ENCODE data around the gene ANKRD60.

ANKRD60 gene

DNA sequence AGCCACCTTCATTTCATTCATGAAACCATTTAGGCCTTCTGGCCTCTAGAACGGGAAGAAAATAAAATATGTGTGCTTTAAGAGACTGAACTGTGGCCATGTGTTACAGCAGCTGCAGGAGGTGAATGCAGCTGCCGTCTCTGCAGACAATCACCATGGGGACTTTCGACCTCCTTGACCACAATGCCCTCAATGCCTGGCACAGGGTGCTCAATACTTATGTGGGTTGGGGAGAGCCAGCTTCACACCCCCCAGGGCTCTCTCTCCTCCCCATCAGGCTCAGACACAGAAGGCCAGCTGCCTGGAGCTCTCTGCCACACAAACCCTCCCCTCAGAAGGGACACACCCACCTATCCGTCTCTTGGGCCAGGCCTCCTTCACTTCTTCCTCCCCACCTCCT is 43.5 kb downstream of the ANKRD60 start:
- no peak for DNase-seq

GRCh38 chr20:58184063-58184462 is 44.4 kb downstream of the ANKRD60 start:
- no peak for DNase-seq

DNA sequence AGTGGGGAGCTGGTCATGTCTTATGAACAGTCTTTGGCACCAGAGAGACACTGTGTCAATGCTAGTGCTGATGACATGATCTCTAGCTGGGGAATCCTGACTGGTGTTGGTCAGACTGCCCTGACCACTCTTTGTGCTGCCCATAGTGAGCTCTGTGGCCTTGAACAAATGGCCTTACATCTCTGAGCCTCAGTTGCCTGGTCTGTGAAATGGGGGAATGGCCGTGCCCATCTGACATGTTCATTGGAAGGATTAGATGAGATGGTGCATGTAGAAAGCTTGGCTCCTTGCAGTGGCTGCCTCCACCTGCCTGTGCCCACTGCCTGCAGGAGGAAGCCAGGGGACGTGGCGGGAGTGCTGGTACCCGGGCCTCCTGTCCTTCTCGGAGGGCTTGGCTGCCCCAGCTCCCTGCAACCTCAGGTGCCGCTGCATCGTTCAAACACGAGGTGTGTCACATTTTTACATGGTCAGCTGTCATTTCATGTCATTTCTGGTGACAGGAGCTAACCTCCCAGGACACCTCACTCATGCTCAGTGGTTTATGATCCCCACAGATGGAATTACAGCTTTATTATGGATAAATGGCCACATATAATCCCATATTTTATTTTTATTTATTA is 45.8 kb downstream of the ANKRD60 start:
- DNase-seq, result no peak

DNA sequence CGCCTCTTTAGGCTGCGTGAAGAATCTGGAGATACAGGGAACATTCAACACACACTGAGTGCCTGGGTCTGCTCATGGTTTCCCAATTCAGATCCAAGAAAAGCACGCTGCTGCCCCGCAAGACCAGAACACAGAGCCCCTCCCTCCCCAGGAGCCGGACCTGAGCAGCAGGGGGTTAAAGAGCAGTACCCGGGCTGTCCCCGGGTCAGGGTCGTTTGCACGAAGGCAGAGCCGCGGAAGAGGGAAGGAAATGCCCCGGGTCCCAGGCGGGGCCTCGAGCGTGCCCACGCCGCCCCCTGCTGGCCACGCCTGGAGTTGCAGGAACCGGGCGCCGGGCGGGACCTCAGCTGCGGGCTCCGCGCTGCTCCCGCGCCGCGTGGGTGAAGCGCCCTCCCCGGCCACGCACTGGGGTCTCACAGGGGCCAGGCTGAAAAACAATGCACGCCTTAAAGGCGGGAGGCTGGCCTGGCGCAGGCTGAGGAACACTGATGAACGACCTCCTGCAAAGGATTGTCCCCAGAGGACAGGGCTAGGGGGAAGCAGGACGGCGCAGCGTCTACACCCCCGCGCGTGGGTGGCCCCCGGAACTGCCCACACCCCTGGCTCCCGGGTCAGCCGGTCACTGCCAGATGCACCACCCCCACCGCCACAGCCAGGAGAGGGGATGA is 48.9 kb downstream of the ANKRD60 start:
- peak; percentile 77 for DNase-seq

- no peak for DNase-seq
These were observed 49.4 kb downstream of the ANKRD60 start for GRCh38 chr20:58179083-58179431.

DNA sequence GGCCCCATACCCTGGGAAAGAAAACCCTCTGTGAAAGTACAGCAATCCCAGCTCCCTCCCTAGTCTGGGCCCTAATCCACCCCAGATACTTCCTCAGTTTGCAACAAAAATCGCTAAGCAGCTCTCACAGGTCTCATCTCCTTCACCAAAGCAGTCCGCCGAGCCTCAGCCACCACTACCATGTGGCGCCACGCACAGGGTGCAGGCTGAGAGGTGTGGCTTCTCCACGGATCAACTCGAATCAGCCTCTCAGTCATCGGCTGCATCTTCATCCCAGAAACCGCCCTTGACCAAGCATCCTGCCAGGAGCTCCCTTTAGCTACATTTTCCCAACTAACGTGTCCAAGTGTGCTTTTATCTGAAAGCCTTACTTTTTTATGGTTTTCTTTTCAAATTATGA is 50.7 kb downstream of the ANKRD60 start:
- DNase-seq, result no peak

GRCh38 chr20:58175836-58176235 is 52.6 kb downstream of the ANKRD60 start:
- DNase-seq, result no peak

- no peak for DNase-seq
These were observed 53.0 kb downstream of the ANKRD60 start for GRCh38 chr20:58175425-58175824.

- no peak for DNase-seq
These were observed 53.7 kb downstream of the ANKRD60 start for GRCh38 chr20:58174708-58175280.

DNA sequence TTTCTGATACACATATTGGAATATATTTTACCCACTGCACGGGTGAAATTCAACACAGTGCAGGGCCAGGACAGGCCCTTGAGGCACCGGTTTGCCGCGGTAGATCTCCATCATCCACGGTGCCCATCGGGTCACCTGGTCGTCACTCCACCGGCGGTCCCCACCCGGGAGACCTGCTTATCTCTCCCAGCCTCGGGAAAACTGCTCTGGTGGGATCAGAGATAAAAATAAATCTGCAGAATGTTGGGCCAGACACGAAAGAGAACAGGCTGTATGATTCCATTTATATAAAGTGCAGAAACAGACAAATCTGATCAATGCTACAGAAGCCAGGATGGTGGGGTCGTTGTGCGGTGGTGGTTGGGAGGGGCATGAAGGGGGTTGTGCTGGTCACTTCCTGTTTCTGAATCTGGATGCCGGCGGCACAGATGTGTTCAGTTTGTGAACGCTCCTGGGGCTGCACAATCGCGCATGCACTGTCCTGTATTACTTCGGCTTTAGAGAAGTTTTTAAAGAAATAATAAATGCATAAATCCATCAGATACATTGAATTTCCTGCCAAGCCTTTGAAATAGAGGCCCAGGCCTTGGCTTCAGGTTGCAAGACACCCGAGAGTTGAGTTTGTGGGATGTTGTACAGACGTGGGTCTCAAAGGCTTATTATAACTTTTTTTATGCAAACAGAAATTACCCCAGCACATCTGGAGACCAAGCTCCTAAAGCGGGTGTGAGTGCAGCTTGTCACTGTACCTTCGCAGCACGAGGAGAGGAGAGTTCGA is 54.3 kb downstream of the ANKRD60 start:
- DNase-seq, result no peak

DNA sequence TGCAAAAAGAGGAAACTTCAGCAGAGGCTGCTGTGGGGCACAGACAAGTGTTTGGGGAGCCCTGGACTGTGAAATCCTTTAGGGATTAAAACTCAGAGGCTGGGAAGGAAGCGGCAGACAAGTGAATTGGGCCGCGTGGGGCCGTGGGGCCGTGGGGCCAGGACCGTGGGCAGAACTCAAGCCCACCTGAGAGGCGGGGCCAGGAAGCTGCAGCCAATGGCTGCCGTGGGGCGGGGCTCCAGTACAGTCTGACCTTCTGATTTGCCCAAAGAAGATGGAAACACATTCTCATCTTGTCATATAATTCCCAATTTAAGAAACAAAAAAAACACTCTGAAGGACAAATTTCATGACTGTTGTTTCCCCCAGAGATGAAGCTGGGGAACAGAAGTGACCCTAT is 55.4 kb downstream of the ANKRD60 start:
- no peak for DNase-seq

DNA sequence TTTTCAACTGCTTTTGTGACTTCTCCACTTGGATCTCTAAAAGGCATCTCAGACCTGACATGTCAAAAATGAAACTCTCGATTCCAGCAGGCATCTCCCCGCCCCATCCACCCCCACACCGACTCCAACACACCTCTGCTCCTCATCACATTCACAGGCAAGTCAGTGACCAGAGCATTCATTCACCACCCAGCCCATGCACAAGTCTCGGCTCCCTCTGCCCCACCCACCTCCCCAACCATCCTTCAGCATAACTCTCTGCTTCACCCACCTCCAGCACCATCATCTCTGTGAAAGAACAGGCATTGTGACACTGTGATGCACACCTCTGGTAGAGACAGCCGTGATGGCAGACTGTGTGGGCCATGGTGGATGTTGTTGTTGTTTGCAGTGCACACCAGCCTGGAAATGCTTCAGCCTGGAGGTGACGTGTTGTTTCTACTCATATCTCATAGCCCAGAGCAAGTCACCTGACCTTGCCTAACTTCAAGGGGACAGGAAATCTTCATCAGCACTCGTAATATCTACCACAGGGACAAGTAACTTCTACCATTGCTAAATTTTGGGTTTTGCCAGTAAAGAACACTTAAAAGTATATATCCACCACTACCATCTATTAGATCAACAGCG is 56.5 kb downstream of the ANKRD60 start:
- no peak for DNase-seq

GRCh38 chr20:58169450-58169849 is 59.0 kb downstream of the ANKRD60 start:
- DNase-seq, result no peak

- no peak for DNase-seq
These were observed 59.6 kb downstream of the ANKRD60 start for GRCh38 chr20:58168843-58169242.

DNA sequence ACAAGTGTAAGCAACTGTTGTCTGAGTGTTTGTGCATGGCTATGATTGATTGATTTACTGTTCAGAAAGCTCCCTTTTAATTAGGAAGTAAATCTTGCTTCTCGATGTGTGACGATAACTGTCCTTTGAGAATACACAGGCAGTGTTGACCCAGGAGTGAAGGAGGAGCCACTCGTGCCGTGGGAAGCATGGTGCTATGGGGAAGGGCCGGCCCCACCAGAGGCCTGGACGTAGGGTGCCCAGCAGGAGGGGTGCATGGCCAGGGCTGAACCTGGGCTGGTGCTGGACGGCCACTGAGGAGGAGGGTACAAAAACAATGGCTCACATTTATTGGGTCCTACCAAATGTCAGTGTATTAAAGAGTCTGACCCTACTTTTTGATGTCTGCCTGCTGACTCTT is 60.7 kb downstream of the ANKRD60 start:
- no peak for DNase-seq

All from CD4-positive, alpha-beta T cell treated with Interleukin-17A for 4 hours (primary cell).